Left lung (tissue), 10 donors: ENCODE measurements around the gene CYP3A7. TPM values are rescaled to one million over a fixed set of nuclear protein-coding genes. Genes with fewer than 3 reads are reported as not detected.
"Not testable (repeated sequence)": the region's sequence is repeated elsewhere in the genome, so short reads cannot be mapped to it uniquely, and the experiment has no call there.

Experiments used
- ATAC-seq: fragments of 200-7000 bp; cut with Tn5 transposase; one replicate; pipeline ENCODE4 v1.9.1; 2020; ENCODE audit warnings: moderate library complexity
- DNase-seq, 4 donors: peaks; one replicate each; pipeline ENCODE4 v3.0.0-alpha.2; 2013 to 2020
- H3K27ac ChIP-seq, 2 donors: fragments of 200-600 bp; sonication (generic) in 1 of 2; one replicate each; pipeline versions ENCODE4 v1.5.0 to v1.8.0; 2020 to 2021
- H3K27me3 ChIP-seq, 2 donors: fragments of 200-600 bp; sonication (generic) in 1 of 2; one replicate each; pipeline versions ENCODE4 v1.5.0 to v1.8.0; 2020 to 2021
- H3K36me3 ChIP-seq, 2 donors: fragments of 200-600 bp; sonication (generic) in 1 of 2; one replicate each; pipeline versions ENCODE4 v1.5.0 to v1.8.0; 2020 to 2021
- H3K4me1 ChIP-seq, 2 donors: fragments of 200-600 bp; one replicate each; pipeline ENCODE4 v1.8.0; 2021
- H3K4me3 ChIP-seq, 2 donors: fragments of 200-600 bp; sonication (generic) in 1 of 2; one replicate each; pipeline versions ENCODE4 v1.5.0 to v1.8.0; 2020 to 2021; ENCODE audit warnings: mild to moderate bottlenecking in 1 of 2
- H3K9me3 ChIP-seq, 2 donors: fragments of 200-600 bp; sonication (generic) in 1 of 2; one replicate each; pipeline versions ENCODE4 v1.5.0 to v1.8.0; 2020 to 2021
- CTCF ChIP-seq, 2 donors: fragments of 200-600 bp; sonication (generic) in 1 of 2; IDR thresholded peaks; one replicate each; pipeline versions ENCODE4 v1.5.0 to v1.8.0; 2021; ENCODE audit warnings: antibody characterized with exemption in 2 of 2
- intact Hi-C, 2 donors: fragments of 100-400 bp; cut with DNase I; formaldehyde crosslinking; loops; one replicate each; pipeline versions ENCODE4 v1.11.2 to v1.14.2; 2022
- polyA plus RNA-seq, 6 donors: library from polyadenylated mRNA; unstranded; fragments of 120-200 nt; gene quantifications; one replicate each; pipeline ENCODE4 v1.2.1, GENCODE V29; 2013; ENCODE audit not compliant: insufficient read length in 6 of 6
- total RNA-seq, 2 donors: library from RNA; stranded (reverse); fragmentation: NEBNext Ultra II Directional; extraction: Animal tissue kit (Norgen Biotek cat#: 25700); gene quantifications; one replicate each; pipeline ENCODE4 v1.2.1, GENCODE V29; 2021
- donor health status: DM: no; HTN: yes; CAD: no.
- donor health status: DM: no; HTN: no; CAD: no.

CYP3A7 gene
- total and polyA plus RNA-seq, 8 donors = 0.37 to 2.9 (median 0.87) TPM

- no peaks in the 10 kb centered on the region for H3K9me3 ChIP-seq
- no peak overlapping the region for H3K27ac ChIP-seq
- H3K27me3 ChIP-seq = no peaks in the 10 kb centered on the region
- no peaks in the 10 kb centered on the region for H3K4me1 ChIP-seq
- H3K4me3 ChIP-seq = no peak overlapping the region
- intact Hi-C loops = no loop called here
- no peaks in the 10 kb centered on the region for H3K36me3 ChIP-seq
- no peak for TF ChIP-seq CTCF (IDR thresholded peaks at IDR 0.05)
- ATAC-seq (no peak), DNase-seq (no peak)
Measured at GRCh38 chr7:99739699-99740572, 4.9 kb upstream of the CYP3A7 start.

GRCh38 chr7:99737726-99738125 lies 2.7 kb upstream of the CYP3A7 start:
- no peak for DNase-seq
- intact Hi-C loops = no loop called here
- H3K27ac ChIP-seq = no peak overlapping the region
- H3K4me3 ChIP-seq = no peak overlapping the region
- no peak for TF ChIP-seq CTCF (IDR thresholded peaks at IDR 0.05)
- H3K36me3 ChIP-seq = no peaks in the 10 kb centered on the region
- no peaks in the 10 kb centered on the region for H3K9me3 ChIP-seq
- H3K4me1 ChIP-seq = no peaks in the 10 kb centered on the region
- ATAC-seq = no peak
- H3K27me3 ChIP-seq = no peaks in the 10 kb centered on the region

- H3K4me1 ChIP-seq, H3K27me3 ChIP-seq, H3K27ac ChIP-seq, H3K36me3 ChIP-seq, DNase-seq, ATAC-seq, H3K9me3 ChIP-seq, H3K4me3 ChIP-seq, intact Hi-C loops: not testable (repeated sequence)
Measured at GRCh38 chr7:99736667-99737066, 1.7 kb upstream of the CYP3A7 start.

DNA sequence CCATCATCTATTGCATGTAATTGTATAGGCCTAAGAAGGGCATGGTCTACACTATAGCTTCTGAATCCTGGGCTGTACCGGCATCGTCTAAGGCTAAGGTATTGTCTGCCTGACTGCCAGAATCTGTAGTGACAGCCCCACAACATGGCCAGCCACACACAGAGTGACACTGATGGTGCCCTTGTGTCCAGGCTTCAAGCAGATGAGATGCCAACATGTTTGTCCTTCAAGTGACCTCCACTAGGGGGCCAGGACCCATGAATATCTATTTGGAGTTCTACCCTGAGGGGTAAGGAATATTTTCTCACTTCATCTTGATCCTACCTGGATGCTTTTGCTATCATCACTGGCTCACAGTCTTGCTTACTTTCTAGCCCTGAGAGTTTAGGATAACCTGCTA lies 1.5 kb downstream of the CYP3A7 start:
- Histone ChIP-seq H3K9me3 (no peaks in the 10 kb centered on the region), H3K4me3 (no peak overlapping the region), H3K4me1 (peaks cover 0 to 8% of the 10 kb centered on the region in 2 donors), H3K27ac (no peak overlapping the region), H3K36me3 (no peaks in the 10 kb centered on the region), H3K27me3 (no peaks in the 10 kb centered on the region)
- DNase-seq (no peak), ATAC-seq (no peak)
- TF ChIP-seq CTCF (IDR thresholded peaks at IDR 0.05) = no peak
- intact Hi-C loops = no loop called here

DNA sequence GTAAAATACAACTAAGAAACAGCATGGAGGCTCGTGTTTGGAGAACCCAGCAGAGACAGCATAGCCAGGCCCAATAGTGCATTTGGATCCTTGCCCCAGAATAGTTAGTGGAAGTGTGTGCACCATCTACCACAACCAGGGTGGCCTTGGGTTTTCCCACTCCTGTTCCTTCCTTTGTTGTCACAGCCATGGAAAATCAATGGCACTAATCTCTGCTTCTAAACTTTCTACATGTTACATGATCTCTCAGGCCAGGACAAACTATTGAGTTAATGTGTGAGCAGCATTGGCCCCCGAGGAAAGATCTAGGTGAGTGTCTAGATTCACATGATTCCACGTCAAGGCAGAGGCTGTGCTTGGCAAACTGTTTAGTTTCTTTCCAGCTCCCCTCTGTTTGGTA lies 2.0 kb downstream of the CYP3A7 start:
- ATAC-seq (no peak), DNase-seq (no peak)
- intact Hi-C loops = no loop called here
- H3K9me3 ChIP-seq = no peaks in the 10 kb centered on the region
- no peaks in the 10 kb centered on the region for H3K27me3 ChIP-seq
- H3K27ac ChIP-seq = no peak overlapping the region
- H3K36me3 ChIP-seq = no peaks in the 10 kb centered on the region
- TF ChIP-seq CTCF (IDR thresholded peaks at IDR 0.05) = no peak
- H3K4me1 ChIP-seq = peaks cover 0 to 8% of the 10 kb centered on the region in 2 donors
- no peak overlapping the region for H3K4me3 ChIP-seq
